ENCODE data around the gene CORO2B.

- TF ChIP-seq, protein P1, sequence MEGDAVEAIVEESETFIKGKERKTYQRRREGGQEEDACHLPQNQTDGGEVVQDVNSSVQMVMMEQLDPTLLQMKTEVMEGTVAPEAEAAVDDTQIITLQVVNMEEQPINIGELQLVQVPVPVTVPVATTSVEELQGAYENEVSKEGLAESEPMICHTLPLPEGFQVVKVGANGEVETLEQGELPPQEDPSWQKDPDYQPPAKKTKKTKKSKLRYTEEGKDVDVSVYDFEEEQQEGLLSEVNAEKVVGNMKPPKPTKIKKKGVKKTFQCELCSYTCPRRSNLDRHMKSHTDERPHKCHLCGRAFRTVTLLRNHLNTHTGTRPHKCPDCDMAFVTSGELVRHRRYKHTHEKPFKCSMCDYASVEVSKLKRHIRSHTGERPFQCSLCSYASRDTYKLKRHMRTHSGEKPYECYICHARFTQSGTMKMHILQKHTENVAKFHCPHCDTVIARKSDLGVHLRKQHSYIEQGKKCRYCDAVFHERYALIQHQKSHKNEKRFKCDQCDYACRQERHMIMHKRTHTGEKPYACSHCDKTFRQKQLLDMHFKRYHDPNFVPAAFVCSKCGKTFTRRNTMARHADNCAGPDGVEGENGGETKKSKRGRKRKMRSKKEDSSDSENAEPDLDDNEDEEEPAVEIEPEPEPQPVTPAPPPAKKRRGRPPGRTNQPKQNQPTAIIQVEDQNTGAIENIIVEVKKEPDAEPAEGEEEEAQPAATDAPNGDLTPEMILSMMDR (IDR thresholded peaks at IDR 0.05): no peak
- TF ChIP-seq POLR2AphosphoS5 (IDR thresholded peaks at IDR 0.05): no peak
- no peak for TF ChIP-seq POLR2A (IDR thresholded peaks at IDR 0.05)
- TF ChIP-seq EP300 (IDR thresholded peaks at IDR 0.05): no peak
Observed at GRCh38 chr15:68631601-68632051, 52.8 kb downstream of the CORO2B start.
